Trophoblast cell (in vitro differentiated cells and primary cell): Measurements from ENCODE around the gene ACACB.

ENCODE experiments used
- DNase-seq, 2 donors: peaks; one replicate each; pipeline ENCODE4 v3.0.0-alpha.2; 2016
- H2AFZ ChIP-seq: 2 replicates; pipeline ENCODE4 v1.6.1; 2013; ENCODE audit warnings: low read length, moderate library complexity, mild to moderate bottlenecking; ENCODE audit not compliant: insufficient read depth, poor library complexity
- H2AK5ac ChIP-seq: 2 replicates; pipeline ENCODE4 v1.6.1; 2013; ENCODE audit warnings: mild to moderate bottlenecking, low read length
- H2BK120ac ChIP-seq: 2 replicates; pipeline ENCODE4 v1.6.1; 2013; ENCODE audit warnings: low read length, mild to moderate bottlenecking, moderate library complexity; ENCODE audit not compliant: insufficient read depth, poor library complexity
- H2BK12ac ChIP-seq: 2 replicates; pipeline ENCODE4 v1.6.1; 2013; ENCODE audit warnings: mild to moderate bottlenecking, low read length, moderate library complexity
- H2BK5ac ChIP-seq: 2 replicates; pipeline ENCODE4 v1.6.1; 2013; ENCODE audit warnings: low read length, low read depth, moderate library complexity, mild to moderate bottlenecking; ENCODE audit not compliant: poor library complexity
- H3K14ac ChIP-seq: 2 replicates; pipeline ENCODE4 v1.6.1; 2013; ENCODE audit warnings: mild to moderate bottlenecking, low read length
- H3K18ac ChIP-seq: 2 replicates; pipeline ENCODE4 v1.6.1; 2013; ENCODE audit warnings: mild to moderate bottlenecking, low read length
- H3K23ac ChIP-seq: 2 replicates; pipeline ENCODE4 v1.6.1; 2013; ENCODE audit warnings: low read length
- H3K27ac ChIP-seq: 2 replicates; pipeline ENCODE4 v1.5.1; 2013; ENCODE audit warnings: low read depth, mild to moderate bottlenecking, inconsistent platforms, low read length, moderate library complexity
- H3K27me3 ChIP-seq: 2 replicates; pipeline ENCODE4 v1.6.1; 2013; ENCODE audit warnings: inconsistent platforms, mild to moderate bottlenecking, low read length, moderate library complexity; ENCODE audit not compliant: insufficient read depth
- H3K36me3 ChIP-seq, 2 experiments: 1 replicate in 1 of 2; 2 replicates in 1 of 2; pipeline ENCODE4 v1.6.1; 2013; ENCODE audit warnings: low read length in 2 of 2, mild to moderate bottlenecking in 2 of 2, moderate library complexity in 1 of 2; ENCODE audit not compliant: insufficient read depth in 2 of 2, control insufficient read depth in 1 of 2
- H3K4ac ChIP-seq: 2 replicates; pipeline ENCODE4 v1.6.1; 2013; ENCODE audit warnings: low read depth, mild to moderate bottlenecking, low read length, moderate library complexity
- H3K4me1 ChIP-seq, 2 experiments: 1 replicate in 1 of 2; 2 replicates in 1 of 2; pipeline ENCODE4 v1.6.1; 2013; ENCODE audit warnings: low read length in 2 of 2, mild to moderate bottlenecking in 2 of 2, moderate library complexity in 1 of 2; ENCODE audit not compliant: insufficient read depth in 2 of 2, control insufficient read depth in 1 of 2
- H3K4me2 ChIP-seq: 2 replicates; pipeline ENCODE4 v1.6.1; 2013; ENCODE audit warnings: inconsistent platforms, mild to moderate bottlenecking, low read length, moderate library complexity
- H3K4me3 ChIP-seq: 2 replicates; pipeline ENCODE4 v1.5.1; 2013; ENCODE audit warnings: mild to moderate bottlenecking, low read depth, low read length, inconsistent platforms
- H3K79me1 ChIP-seq: one replicate; pipeline ENCODE4 v1.6.1; 2013; ENCODE audit warnings: low read length
- H3K79me2 ChIP-seq: 2 replicates; pipeline ENCODE4 v1.6.1; 2013; ENCODE audit warnings: low read length, mild to moderate bottlenecking; ENCODE audit not compliant: control insufficient read depth, insufficient read depth, poor library complexity
- H3K9ac ChIP-seq: 2 replicates; pipeline ENCODE4 v1.6.1; 2013; ENCODE audit warnings: mild to moderate bottlenecking, low read length
- H3K9me3 ChIP-seq: 2 replicates; pipeline ENCODE4 v1.6.1; 2013; ENCODE audit warnings: low read depth, mild to moderate bottlenecking, control low read depth, inconsistent platforms, low read length; ENCODE audit not compliant: insufficient read depth
- H4K12ac ChIP-seq: 2 replicates; pipeline ENCODE4 v1.6.1; 2013; ENCODE audit warnings: low read depth, mild to moderate bottlenecking, low read length, moderate library complexity
- H4K8ac ChIP-seq: 2 replicates; pipeline ENCODE4 v1.6.1; 2013; ENCODE audit warnings: low read depth, mild to moderate bottlenecking, low read length, moderate library complexity
- H4K91ac ChIP-seq: one replicate; pipeline ENCODE4 v1.6.1; 2013; ENCODE audit warnings: low read depth, mild to moderate bottlenecking, low read length, moderate library complexity
- WGBS: extraction: QIAGEN DNeasy Blood & Tissue Kit; methylation state at CpG from one replicate; pipeline ENCODE4 v1.1.7; 2013; ENCODE audit warnings: missing lambda C conversion rate; ENCODE audit not compliant: insufficient read length, insufficient coverage; ENCODE audit errors: extremely low coverage; 5-methylcytosine and 5-hydroxymethylcytosine counted together

The ACACB gene

GRCh38 chr12:109115404-109115757 is 1.0 kb upstream of the ACACB start:
- H2AFZ ChIP-seq, result no peak overlapping the region
- no peak overlapping the region for H2AK5ac ChIP-seq
- H2BK12ac ChIP-seq, result no peak overlapping the region
- no peak overlapping the region for H3K14ac ChIP-seq
- no CpG with 5 or more reads among the region's 3 CpGs for WGBS
- H2BK5ac ChIP-seq, result no peak overlapping the region
- H3K23ac ChIP-seq, result no peak overlapping the region
- H4K8ac ChIP-seq, result no peak overlapping the region
- no peak overlapping the region for H3K18ac ChIP-seq
- H3K36me3 ChIP-seq, result no peaks in the 10 kb centered on the region
- no peaks in the 10 kb centered on the region for H3K9me3 ChIP-seq
- H4K91ac ChIP-seq, result no peak overlapping the region
- H3K4ac ChIP-seq, result no peak overlapping the region
- no peak overlapping the region for H4K12ac ChIP-seq
- no peak overlapping the region for H3K9ac ChIP-seq
- no peaks in the 10 kb centered on the region for H3K79me2 ChIP-seq
- no peaks in the 10 kb centered on the region for H3K79me1 ChIP-seq
- no peak for DNase-seq
- H3K4me2 ChIP-seq, result no peak overlapping the region
- H3K27ac ChIP-seq, result no peak overlapping the region
- no peak overlapping the region for H3K4me3 ChIP-seq
- no peaks in the 10 kb centered on the region for H3K27me3 ChIP-seq
- peaks cover 13 to 14% of the 10 kb centered on the region in 2 experiments for H3K4me1 ChIP-seq
- H2BK120ac ChIP-seq, result no peak overlapping the region

- Histone ChIP-seq H4K8ac (no peak overlapping the region), H2AFZ (no peak overlapping the region), H2BK120ac (no peak overlapping the region), H3K9ac (no peak overlapping the region), H3K36me3 (no peaks in the 10 kb centered on the region), H3K79me1 (no peaks in the 10 kb centered on the region), H3K27ac (no peak overlapping the region), H2BK12ac (no peak overlapping the region), H3K4me1 (peaks cover 11% of the 10 kb centered on the region in 2 experiments), H3K4me3 (no peak overlapping the region), H3K23ac (no peak overlapping the region), H3K9me3 (no peaks in the 10 kb centered on the region), H4K91ac (no peak overlapping the region), H3K27me3 (no peaks in the 10 kb centered on the region), H3K79me2 (no peaks in the 10 kb centered on the region), H2AK5ac (no peak overlapping the region), H2BK5ac (no peak overlapping the region), H3K4me2 (no peak overlapping the region), H3K18ac (no peak overlapping the region), H4K12ac (no peak overlapping the region), H3K4ac (no peak overlapping the region), H3K14ac (no peak overlapping the region)
- DNase-seq, result no peak
- no CpG with 5 or more reads among the region's 12 CpGs for WGBS
Observed at GRCh38 chr12:109116611-109116949, 193 bp downstream of the ACACB start.

GRCh38 chr12:109120095-109120494 is 3.7 kb downstream of the ACACB start:
- no peak overlapping the region for H3K14ac ChIP-seq
- H4K91ac ChIP-seq, result no peak overlapping the region
- no peak overlapping the region for H3K23ac ChIP-seq
- WGBS, result no CpG with 5 or more reads among the region's 2 CpGs
- H4K12ac ChIP-seq, result no peak overlapping the region
- H3K18ac ChIP-seq, result no peak overlapping the region
- H2AK5ac ChIP-seq, result no peak overlapping the region
- no peaks in the 10 kb centered on the region for H3K79me1 ChIP-seq
- no peak overlapping the region for H3K4ac ChIP-seq
- H3K4me2 ChIP-seq, result no peak overlapping the region
- no peak overlapping the region for H3K4me3 ChIP-seq
- no peak overlapping the region for H2BK12ac ChIP-seq
- no peaks in the 10 kb centered on the region for H3K27me3 ChIP-seq
- H3K9me3 ChIP-seq, result no peaks in the 10 kb centered on the region
- DNase-seq, result no peak
- H2BK5ac ChIP-seq, result no peak overlapping the region
- no peaks in the 10 kb centered on the region for H3K79me2 ChIP-seq
- H2BK120ac ChIP-seq, result no peak overlapping the region
- no peak overlapping the region for H3K9ac ChIP-seq
- no peak overlapping the region for H2AFZ ChIP-seq
- H3K27ac ChIP-seq, result no peak overlapping the region
- peaks cover 10 to 11% of the 10 kb centered on the region in 2 experiments for H3K4me1 ChIP-seq
- H3K36me3 ChIP-seq, result no peaks in the 10 kb centered on the region
- H4K8ac ChIP-seq, result no peak overlapping the region

GRCh38 chr12:109120557-109120956 is 4.2 kb downstream of the ACACB start:
- DNase-seq, result no peak
- H3K9me3 ChIP-seq, result no peaks in the 10 kb centered on the region
- H3K79me1 ChIP-seq, result no peaks in the 10 kb centered on the region
- H3K23ac ChIP-seq, result no peak overlapping the region
- H4K8ac ChIP-seq, result no peak overlapping the region
- no peak overlapping the region for H2AFZ ChIP-seq
- H3K27ac ChIP-seq, result no peak overlapping the region
- no peak overlapping the region for H4K91ac ChIP-seq
- no peak overlapping the region for H2BK120ac ChIP-seq
- no peak overlapping the region for H3K14ac ChIP-seq
- no peak overlapping the region for H4K12ac ChIP-seq
- H3K4me1 ChIP-seq, result peaks cover 7 to 10% of the 10 kb centered on the region in 2 experiments
- no peak overlapping the region for H3K4me3 ChIP-seq
- H3K4ac ChIP-seq, result no peak overlapping the region
- H3K18ac ChIP-seq, result no peak overlapping the region
- no peak overlapping the region for H2BK12ac ChIP-seq
- no CpG with 5 or more reads among the region's 4 CpGs for WGBS
- H3K79me2 ChIP-seq, result no peaks in the 10 kb centered on the region
- H3K4me2 ChIP-seq, result no peak overlapping the region
- H3K36me3 ChIP-seq, result no peaks in the 10 kb centered on the region
- H3K9ac ChIP-seq, result no peak overlapping the region
- H3K27me3 ChIP-seq, result no peaks in the 10 kb centered on the region
- H2AK5ac ChIP-seq, result no peak overlapping the region
- H2BK5ac ChIP-seq, result no peak overlapping the region
